Measurements from ENCODE around the gene RASAL2.

GRCh38 chr1:178339834-178340233, 245.9 kb downstream of the RASAL2 start:
- TF ChIP-seq CTCF (IDR thresholded peaks at IDR 0.05; ENCODE audit: insufficient read depth, low read length, poor library complexity, severe bottlenecking) = no peak
- no peak for TF ChIP-seq EZH2phosphoT487 (conservative IDR thresholded peaks at IDR 0.05; ENCODE audit: low read length)
